Measurements from ENCODE around the gene THRSP. TPM values are rescaled to one million over a fixed set of nuclear protein-coding genes. Genes with fewer than 3 reads are reported as not detected.
"Not testable (repeated sequence)": the region's sequence is repeated elsewhere in the genome, so short reads cannot be mapped to it uniquely, and the experiment has no call there.

The THRSP gene
- total RNA-seq, 1 experiment from 2014 or later = not detected

GRCh38 chr11:78037825-78038620 is 25.6 kb upstream of the THRSP start:
- in situ Hi-C loops (cut with HindIII; ENCODE audit: low sequenced_read_pairs) = no loop called here
- DNase-seq (ENCODE audit: low spot score) = no peak

GRCh38 chr11:78038697-78039313 is 24.9 kb upstream of the THRSP start:
- DNase-seq (ENCODE audit: low spot score) = no peak
- in situ Hi-C loops (cut with HindIII; ENCODE audit: low sequenced_read_pairs) = no loop called here

- in situ Hi-C loops (cut with HindIII; ENCODE audit: low sequenced_read_pairs) = no loop called here
Observed at GRCh38 chr11:78039391-78039918, 24.2 kb upstream of the THRSP start.

GRCh38 chr11:78039919-78040671 is 23.6 kb upstream of the THRSP start:
- in situ Hi-C loops (cut with HindIII; ENCODE audit: low sequenced_read_pairs) = no loop called here
- no peak for DNase-seq (ENCODE audit: low spot score)

More at GRCh38 chr11:78039391-78039918, 24.2 kb upstream of the THRSP start:
- DNase-seq (ENCODE audit: low spot score) = no peak

- DNase-seq (ENCODE audit: low spot score) = no peak
- in situ Hi-C loops (cut with HindIII; ENCODE audit: low sequenced_read_pairs) = no loop called here
Observed at GRCh38 chr11:78040691-78041379, 22.8 kb upstream of the THRSP start.

- in situ Hi-C loops (cut with HindIII; ENCODE audit: low sequenced_read_pairs) = not testable (repeated sequence)
Observed at GRCh38 chr11:78041380-78041719, 22.3 kb upstream of the THRSP start.

GRCh38 chr11:78041843-78042440 is 21.7 kb upstream of the THRSP start:
- DNase-seq (ENCODE audit: low spot score) = no peak
- in situ Hi-C loops (cut with HindIII; ENCODE audit: low sequenced_read_pairs) = no loop called here

More at GRCh38 chr11:78041380-78041719, 22.3 kb upstream of the THRSP start:
- DNase-seq (ENCODE audit: low spot score) = not testable (repeated sequence)

GRCh38 chr11:78044706-78045105 is 19.0 kb upstream of the THRSP start:
- DNase-seq (ENCODE audit: low spot score) = no peak
- in situ Hi-C loops (cut with HindIII; ENCODE audit: low sequenced_read_pairs) = no loop called here

GRCh38 chr11:78045851-78046485 is 17.7 kb upstream of the THRSP start:
- DNase-seq (ENCODE audit: low spot score) = peak; percentile 86
- in situ Hi-C loops (cut with HindIII; ENCODE audit: low sequenced_read_pairs) = no loop called here

GRCh38 chr11:78046486-78046854 is 17.2 kb upstream of the THRSP start:
- in situ Hi-C loops (cut with HindIII; ENCODE audit: low sequenced_read_pairs) = no loop called here
- DNase-seq (ENCODE audit: low spot score) = no peak

GRCh38 chr11:78048561-78048960 is 15.1 kb upstream of the THRSP start:
- DNase-seq (ENCODE audit: low spot score) = no peak
- in situ Hi-C loops (cut with HindIII; ENCODE audit: low sequenced_read_pairs) = no loop called here

- DNase-seq (ENCODE audit: low spot score) = no peak
- in situ Hi-C loops (cut with HindIII; ENCODE audit: low sequenced_read_pairs) = no loop called here
Observed at GRCh38 chr11:78049348-78049747, 14.3 kb upstream of the THRSP start.

GRCh38 chr11:78050964-78051831 is 12.5 kb upstream of the THRSP start:
- in situ Hi-C loops (cut with HindIII; ENCODE audit: low sequenced_read_pairs) = no loop called here
- DNase-seq (ENCODE audit: low spot score) = no peak

- no peak for DNase-seq (ENCODE audit: low spot score)
- in situ Hi-C loops (cut with HindIII; ENCODE audit: low sequenced_read_pairs) = no loop called here
Observed at GRCh38 chr11:78054971-78055370, 8.7 kb upstream of the THRSP start.

- DNase-seq (ENCODE audit: low spot score) = no peak
- in situ Hi-C loops (cut with HindIII; ENCODE audit: low sequenced_read_pairs) = no loop called here
Observed at GRCh38 chr11:78056093-78056492, 7.6 kb upstream of the THRSP start.

- no peak for DNase-seq (ENCODE audit: low spot score)
- in situ Hi-C loops (cut with HindIII; ENCODE audit: low sequenced_read_pairs) = no loop called here
Observed at GRCh38 chr11:78057462-78058055, 6.1 kb upstream of the THRSP start.

GRCh38 chr11:78059749-78060328 is 3.8 kb upstream of the THRSP start:
- in situ Hi-C loops (cut with HindIII; ENCODE audit: low sequenced_read_pairs); DNase-seq (ENCODE audit: low spot score): not testable (repeated sequence)
